ENCODE measurements around the gene KCNK4.

GRCh38 chr11:64258356-64258755 lies 32.7 kb upstream of the KCNK4 start:
- no peak for TF ChIP-seq CTCF (IDR thresholded peaks at IDR 0.05)
- no peak for TF ChIP-seq POLR2A (IDR thresholded peaks at IDR 0.05)
